ENCODE data around the gene LTBP3. TPM values are rescaled to one million over a fixed set of nuclear protein-coding genes. Genes with fewer than 3 reads are reported as not detected.

The LTBP3 gene
- total RNA-seq, 1 donor from 2014 or later = 1.7 TPM

DNA sequence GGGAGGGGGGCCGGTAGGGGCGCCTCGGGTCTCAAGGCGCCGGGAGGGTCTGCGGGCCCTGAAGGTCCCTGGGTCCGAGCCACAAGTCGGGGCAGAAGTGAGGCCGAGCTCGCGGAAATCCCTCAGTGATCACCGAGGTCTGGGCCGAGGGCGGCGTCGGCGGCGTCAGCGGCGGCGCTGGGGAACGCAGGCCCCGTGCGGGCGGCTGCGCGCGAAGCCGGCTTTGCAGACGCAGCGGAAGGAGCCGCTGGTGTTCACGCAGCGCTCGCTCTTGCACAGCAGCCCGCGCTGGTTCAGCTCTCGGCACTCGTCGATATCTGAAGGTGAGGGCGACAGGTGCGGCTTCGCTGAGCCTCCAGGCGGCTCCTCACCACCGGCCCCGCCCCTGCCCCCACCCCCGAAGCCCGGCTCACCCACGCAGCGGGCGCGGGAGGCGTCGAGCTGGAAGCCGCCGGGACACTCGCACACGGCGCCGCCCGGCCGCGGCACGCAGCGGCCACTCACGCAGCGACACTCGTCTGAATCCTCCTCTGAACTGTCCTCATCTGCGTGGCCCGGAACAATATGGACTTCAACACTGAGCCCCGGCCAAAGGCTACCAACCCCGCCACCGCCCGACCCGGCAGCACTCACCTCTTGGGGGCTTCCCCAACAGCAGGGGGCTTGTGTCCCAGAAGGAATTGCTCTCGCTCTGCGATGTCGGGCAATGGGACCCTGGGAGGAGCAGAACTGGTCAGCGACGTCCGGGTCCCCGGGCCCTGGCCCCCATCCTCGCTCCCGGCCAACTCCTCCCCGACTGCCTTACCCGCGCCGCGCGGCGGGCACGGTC, 19.0 kb downstream of the LTBP3 start:
- Mint-ChIP-seq H3K27ac (ENCODE audit: unreplicated experiment) (no peak overlapping the region), H3K36me3 (ENCODE audit: low read depth, unreplicated experiment) (peaks cover 20% of the 10 kb centered on the region), H3K9me3 (ENCODE audit: unreplicated experiment) (no peaks in the 10 kb centered on the region), H3K4me3 (ENCODE audit: unreplicated experiment) (peak overlapping the region; percentile 62), H3K4me1 (ENCODE audit: unreplicated experiment) (peaks cover 2% of the 10 kb centered on the region), H3K27me3 (ENCODE audit: unreplicated experiment) (peaks cover 22% of the 10 kb centered on the region)
- TF ChIP-seq, protein P1, sequence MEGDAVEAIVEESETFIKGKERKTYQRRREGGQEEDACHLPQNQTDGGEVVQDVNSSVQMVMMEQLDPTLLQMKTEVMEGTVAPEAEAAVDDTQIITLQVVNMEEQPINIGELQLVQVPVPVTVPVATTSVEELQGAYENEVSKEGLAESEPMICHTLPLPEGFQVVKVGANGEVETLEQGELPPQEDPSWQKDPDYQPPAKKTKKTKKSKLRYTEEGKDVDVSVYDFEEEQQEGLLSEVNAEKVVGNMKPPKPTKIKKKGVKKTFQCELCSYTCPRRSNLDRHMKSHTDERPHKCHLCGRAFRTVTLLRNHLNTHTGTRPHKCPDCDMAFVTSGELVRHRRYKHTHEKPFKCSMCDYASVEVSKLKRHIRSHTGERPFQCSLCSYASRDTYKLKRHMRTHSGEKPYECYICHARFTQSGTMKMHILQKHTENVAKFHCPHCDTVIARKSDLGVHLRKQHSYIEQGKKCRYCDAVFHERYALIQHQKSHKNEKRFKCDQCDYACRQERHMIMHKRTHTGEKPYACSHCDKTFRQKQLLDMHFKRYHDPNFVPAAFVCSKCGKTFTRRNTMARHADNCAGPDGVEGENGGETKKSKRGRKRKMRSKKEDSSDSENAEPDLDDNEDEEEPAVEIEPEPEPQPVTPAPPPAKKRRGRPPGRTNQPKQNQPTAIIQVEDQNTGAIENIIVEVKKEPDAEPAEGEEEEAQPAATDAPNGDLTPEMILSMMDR (IDR thresholded peaks at IDR 0.05; ENCODE audit: unreplicated experiment) = no peak
- DNase-seq (ENCODE audit: low spot score) = peak; percentile 53

- Mint-ChIP-seq H3K27ac (ENCODE audit: unreplicated experiment) (no peak overlapping the region), H3K4me1 (ENCODE audit: unreplicated experiment) (peaks cover 2% of the 10 kb centered on the region), H3K9me3 (ENCODE audit: unreplicated experiment) (no peaks in the 10 kb centered on the region), H3K36me3 (ENCODE audit: low read depth, unreplicated experiment) (peaks cover 20% of the 10 kb centered on the region), H3K4me3 (ENCODE audit: unreplicated experiment) (no peak overlapping the region), H3K27me3 (ENCODE audit: unreplicated experiment) (peaks cover 18% of the 10 kb centered on the region)
- TF ChIP-seq, protein P1 (IDR thresholded peaks at IDR 0.05; ENCODE audit: unreplicated experiment) = no peak
- DNase-seq (ENCODE audit: low spot score) = no peak
Measured at GRCh38 chr11:65538232-65538914, 19.8 kb downstream of the LTBP3 start.

GRCh38 chr11:65537620-65538231, 20.4 kb downstream of the LTBP3 start:
- Mint-ChIP-seq H3K27me3 (ENCODE audit: unreplicated experiment) (peaks cover 18% of the 10 kb centered on the region), H3K4me3 (ENCODE audit: unreplicated experiment) (no peak overlapping the region), H3K36me3 (ENCODE audit: low read depth, unreplicated experiment) (peaks cover 20% of the 10 kb centered on the region), H3K9me3 (ENCODE audit: unreplicated experiment) (no peaks in the 10 kb centered on the region), H3K27ac (ENCODE audit: unreplicated experiment) (no peak overlapping the region), H3K4me1 (ENCODE audit: unreplicated experiment) (peaks cover 2% of the 10 kb centered on the region)
- TF ChIP-seq, protein P1 (IDR thresholded peaks at IDR 0.05; ENCODE audit: unreplicated experiment) = no peak
- no peak for DNase-seq (ENCODE audit: low spot score)

GRCh38 chr11:65537296-65537597, 20.9 kb downstream of the LTBP3 start:
- TF ChIP-seq, protein P1 (IDR thresholded peaks at IDR 0.05; ENCODE audit: unreplicated experiment) = no peak
- H3K4me1 Mint-ChIP-seq (ENCODE audit: unreplicated experiment) = peaks cover 2% of the 10 kb centered on the region
- peaks cover 17% of the 10 kb centered on the region for H3K27me3 Mint-ChIP-seq (ENCODE audit: unreplicated experiment)
- no peaks in the 10 kb centered on the region for H3K9me3 Mint-ChIP-seq (ENCODE audit: unreplicated experiment)
- peaks cover 25% of the 10 kb centered on the region for H3K36me3 Mint-ChIP-seq (ENCODE audit: low read depth, unreplicated experiment)
- no peak overlapping the region for H3K4me3 Mint-ChIP-seq (ENCODE audit: unreplicated experiment)
- H3K27ac Mint-ChIP-seq (ENCODE audit: unreplicated experiment) = no peak overlapping the region
- DNase-seq (ENCODE audit: low spot score) = no peak
